ENCODE measurements around the gene SFXN5. TPM values are rescaled to one million over a fixed set of nuclear protein-coding genes. Genes with fewer than 3 reads are reported as not detected.

The SFXN5 gene
- total and polyA plus RNA-seq, 2 of the 4 experiments (the other 2 are of a cell fraction) = 8.6 to 17.0 TPM

DNA sequence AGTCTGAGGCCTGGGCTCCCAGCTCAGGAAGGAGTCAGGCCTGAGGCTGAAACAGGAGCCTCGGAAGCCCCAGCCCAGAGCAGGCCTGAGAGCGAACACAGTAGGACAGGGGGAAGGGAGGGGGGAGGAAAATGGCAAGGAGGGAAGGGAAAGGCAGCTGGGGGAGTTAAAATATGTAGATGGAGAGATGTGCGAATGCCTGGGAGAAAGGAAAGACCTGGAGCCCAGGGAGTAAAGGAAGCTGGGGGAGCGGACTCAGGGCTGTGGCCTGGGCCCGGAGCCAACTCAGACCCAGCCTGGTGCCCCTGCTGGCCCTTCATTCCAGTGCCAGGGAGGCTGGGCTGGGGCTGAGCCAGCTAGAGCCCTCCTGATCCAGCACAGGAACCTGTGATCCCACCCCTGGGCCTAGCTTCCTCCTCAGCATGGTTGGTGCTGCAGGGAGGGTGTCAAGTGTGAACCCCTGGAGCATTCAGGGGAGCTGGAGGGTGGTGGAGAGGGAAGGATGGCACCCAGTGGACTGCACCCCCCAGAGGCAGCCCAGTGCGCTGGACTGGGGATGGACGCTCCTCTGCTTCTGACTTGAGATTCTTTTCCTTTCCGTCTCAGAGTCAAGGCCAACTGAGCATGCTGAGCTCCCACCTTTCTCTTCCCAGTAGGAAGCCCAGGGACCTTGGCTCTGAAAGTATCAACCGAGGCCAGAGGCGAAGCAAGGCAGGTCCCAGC is 107.9 kb downstream of the SFXN5 start:
- CTCF ChIA-PET = interaction anchor here (1.0 kb wide), 1 partner anchor 10 kb away, joined by 3 read pairs; no protein-coding TSS in a partner anchor
- Histone ChIP-seq H4K8ac (ENCODE audit: low read depth in 2 of 2, low read length in 2 of 2) (no peak overlapping the region), H2AFZ (replicated peaks; ENCODE audit: low read length, poor library complexity) (no peak overlapping the region), H3K4ac (ENCODE audit: low read depth, low read length) (no peak overlapping the region), H2BK120ac (ENCODE audit: low read depth, low read length) (no peak overlapping the region), H2BK15ac (ENCODE audit: low read depth, low read length) (no peak overlapping the region), H3K27ac (ENCODE audit: insufficient read depth, low read length) (no peak overlapping the region), H2BK20ac (ENCODE audit: low read depth, low read length) (no peak overlapping the region), H2AK5ac (ENCODE audit: low read depth, low read length) (no peak overlapping the region), H3K14ac (replicated peaks; ENCODE audit: low read depth, low read length) (no peak overlapping the region), H3K4me1 (ENCODE audit: control insufficient read depth, insufficient read depth, low read length) (no peaks in the 10 kb centered on the region), H4K91ac (ENCODE audit: insufficient read depth, low read depth, low read length) (no peak overlapping the region), H4K5ac (ENCODE audit: low read depth, low read length) (no peak overlapping the region), H3K18ac (ENCODE audit: low read depth, low read length) (no peak overlapping the region), H3K4me3 (ENCODE audit: insufficient read depth, low read depth, low read length) (no peak overlapping the region), H2BK5ac (ENCODE audit: low read depth, low read length, poor library complexity, severe bottlenecking) (no peak overlapping the region), H3K56ac (ENCODE audit: extremely low read depth, insufficient read depth, low read length) (no peak overlapping the region), H3K27me3 (ENCODE audit: control insufficient read depth, insufficient read depth, low read length) (no peaks in the 10 kb centered on the region), H3K9me1 (ENCODE audit: insufficient read depth, low read length) (peaks cover 11% of the 10 kb centered on the region; the same call in 1 of the 2 replicates), H3K9me3 (ENCODE audit: control insufficient read depth, insufficient read depth, low read length) (no peaks in the 10 kb centered on the region), H3K9ac (ENCODE audit: low read depth, low read length) (no peak overlapping the region), H3K79me1 (ENCODE audit: low read depth in 1 of 2, low read length in 2 of 2) (no peaks in the 10 kb centered on the region), H3K36me3 (ENCODE audit: control insufficient read depth, insufficient read depth, low read length) (0 out of 2 replicates have a peak, but pooled peaks cover 3% of the 10 kb centered on the region), H2AK9ac (replicated peaks; ENCODE audit: low read depth, low read length, poor library complexity) (no peak overlapping the region), H4K20me1 (ENCODE audit: insufficient read depth, low read length) (no peaks in the 10 kb centered on the region), H3K4me2 (ENCODE audit: low read depth, low read length) (no peak overlapping the region), H3K23ac (ENCODE audit: low read depth, low read length) (no peak overlapping the region)
- intact Hi-C loops (cut with micrococcal nuclease) (no loop called here), in situ Hi-C loops (cut with MboI; ENCODE audit: low sequenced_read_pairs) (no loop called here), dilution Hi-C loops (cut with HindIII; ENCODE audit: low sequenced_read_pairs, unreplicated experiment) (no loop called here)
- DNase-seq = no peak
- no peak; the same call in 1 of the 2 replicates for ATAC-seq (ENCODE audit: low read depth)
- no TSS peak for BruUV-seq (replicated peaks)
- TF ChIP-seq RAD21 (IDR thresholded peaks at IDR 0.05; ENCODE audit: low read length) = no peak
- TF ChIP-seq MXI1 (IDR thresholded peaks at IDR 0.05; ENCODE audit: borderline replicate concordance, low read depth, low read length) = no peak
- TF ChIP-seq FOS (IDR thresholded peaks at IDR 0.05; ENCODE audit: low read depth, low read length) = no peak
- no peak for TF ChIP-seq BHLHE40 (IDR thresholded peaks at IDR 0.05; ENCODE audit: low read depth, low read length)
- TF ChIP-seq, protein P1, sequence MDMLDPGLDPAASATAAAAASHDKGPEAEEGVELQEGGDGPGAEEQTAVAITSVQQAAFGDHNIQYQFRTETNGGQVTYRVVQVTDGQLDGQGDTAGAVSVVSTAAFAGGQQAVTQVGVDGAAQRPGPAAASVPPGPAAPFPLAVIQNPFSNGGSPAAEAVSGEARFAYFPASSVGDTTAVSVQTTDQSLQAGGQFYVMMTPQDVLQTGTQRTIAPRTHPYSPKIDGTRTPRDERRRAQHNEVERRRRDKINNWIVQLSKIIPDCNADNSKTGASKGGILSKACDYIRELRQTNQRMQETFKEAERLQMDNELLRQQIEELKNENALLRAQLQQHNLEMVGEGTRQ (IDR thresholded peaks at IDR 0.05; ENCODE audit: low read depth, low read length) = no peak
- TF ChIP-seq NFE2L2 (IDR thresholded peaks at IDR 0.05; ENCODE audit: low read depth, low read length) = no peak
- TF ChIP-seq, protein P2, sequence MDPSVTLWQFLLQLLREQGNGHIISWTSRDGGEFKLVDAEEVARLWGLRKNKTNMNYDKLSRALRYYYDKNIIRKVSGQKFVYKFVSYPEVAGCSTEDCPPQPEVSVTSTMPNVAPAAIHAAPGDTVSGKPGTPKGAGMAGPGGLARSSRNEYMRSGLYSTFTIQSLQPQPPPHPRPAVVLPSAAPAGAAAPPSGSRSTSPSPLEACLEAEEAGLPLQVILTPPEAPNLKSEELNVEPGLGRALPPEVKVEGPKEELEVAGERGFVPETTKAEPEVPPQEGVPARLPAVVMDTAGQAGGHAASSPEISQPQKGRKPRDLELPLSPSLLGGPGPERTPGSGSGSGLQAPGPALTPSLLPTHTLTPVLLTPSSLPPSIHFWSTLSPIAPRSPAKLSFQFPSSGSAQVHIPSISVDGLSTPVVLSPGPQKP (IDR thresholded peaks at IDR 0.05; ENCODE audit: borderline replicate concordance, low read depth, low read length) = no peak
- TF ChIP-seq CHD1 (IDR thresholded peaks at IDR 0.05; ENCODE audit: low read depth, low read length) = no peak
- TF ChIP-seq RFX5 (IDR thresholded peaks at IDR 0.05; ENCODE audit: low read depth, low read length) = no peak
- TF ChIP-seq SMC3 (IDR thresholded peaks at IDR 0.05; ENCODE audit: low read depth, low read length) = no peak
- no peak for TF ChIP-seq MAZ (IDR thresholded peaks at IDR 0.05; ENCODE audit: borderline replicate concordance, low read depth, low read length)
- no peak for TF ChIP-seq CEBPB (IDR thresholded peaks at IDR 0.05; ENCODE audit: low read depth, low read length)
- TF ChIP-seq RCOR1 (IDR thresholded peaks at IDR 0.05; ENCODE audit: insufficient replicate concordance, low read length) = no peak
- TF ChIP-seq MAFK (IDR thresholded peaks at IDR 0.05; ENCODE audit: low read depth, low read length) = no peak
- TF ChIP-seq, protein P3, sequence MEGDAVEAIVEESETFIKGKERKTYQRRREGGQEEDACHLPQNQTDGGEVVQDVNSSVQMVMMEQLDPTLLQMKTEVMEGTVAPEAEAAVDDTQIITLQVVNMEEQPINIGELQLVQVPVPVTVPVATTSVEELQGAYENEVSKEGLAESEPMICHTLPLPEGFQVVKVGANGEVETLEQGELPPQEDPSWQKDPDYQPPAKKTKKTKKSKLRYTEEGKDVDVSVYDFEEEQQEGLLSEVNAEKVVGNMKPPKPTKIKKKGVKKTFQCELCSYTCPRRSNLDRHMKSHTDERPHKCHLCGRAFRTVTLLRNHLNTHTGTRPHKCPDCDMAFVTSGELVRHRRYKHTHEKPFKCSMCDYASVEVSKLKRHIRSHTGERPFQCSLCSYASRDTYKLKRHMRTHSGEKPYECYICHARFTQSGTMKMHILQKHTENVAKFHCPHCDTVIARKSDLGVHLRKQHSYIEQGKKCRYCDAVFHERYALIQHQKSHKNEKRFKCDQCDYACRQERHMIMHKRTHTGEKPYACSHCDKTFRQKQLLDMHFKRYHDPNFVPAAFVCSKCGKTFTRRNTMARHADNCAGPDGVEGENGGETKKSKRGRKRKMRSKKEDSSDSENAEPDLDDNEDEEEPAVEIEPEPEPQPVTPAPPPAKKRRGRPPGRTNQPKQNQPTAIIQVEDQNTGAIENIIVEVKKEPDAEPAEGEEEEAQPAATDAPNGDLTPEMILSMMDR (conservative IDR thresholded peaks at IDR 0.05; ENCODE audit: low read depth, low read length) = no peak
- POLR2A ChIA-PET (ENCODE audit: unreplicated experiment) = no interaction called here
- WGBS, 2 experiments (ENCODE audit: extremely low coverage in 2 of 2, insufficient read length in 1 of 2) = 83% methylated on average over 2 of the region's 10 CpGs; no CpG with 5 or more reads in 1 of the 2 experiments

Measured in IMR-90 (cell line).